ENCODE results near the gene OR10H2.
"Not testable (repeated sequence)": the region's sequence is repeated elsewhere in the genome, so short reads cannot be mapped to it uniquely, and the experiment has no call there.

The OR10H2 gene, protein sequence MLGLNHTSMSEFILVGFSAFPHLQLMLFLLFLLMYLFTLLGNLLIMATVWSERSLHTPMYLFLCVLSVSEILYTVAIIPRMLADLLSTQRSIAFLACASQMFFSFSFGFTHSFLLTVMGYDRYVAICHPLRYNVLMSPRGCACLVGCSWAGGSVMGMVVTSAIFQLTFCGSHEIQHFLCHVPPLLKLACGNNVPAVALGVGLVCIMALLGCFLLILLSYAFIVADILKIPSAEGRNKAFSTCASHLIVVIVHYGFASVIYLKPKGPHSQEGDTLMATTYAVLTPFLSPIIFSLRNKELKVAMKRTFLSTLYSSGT

DNA sequence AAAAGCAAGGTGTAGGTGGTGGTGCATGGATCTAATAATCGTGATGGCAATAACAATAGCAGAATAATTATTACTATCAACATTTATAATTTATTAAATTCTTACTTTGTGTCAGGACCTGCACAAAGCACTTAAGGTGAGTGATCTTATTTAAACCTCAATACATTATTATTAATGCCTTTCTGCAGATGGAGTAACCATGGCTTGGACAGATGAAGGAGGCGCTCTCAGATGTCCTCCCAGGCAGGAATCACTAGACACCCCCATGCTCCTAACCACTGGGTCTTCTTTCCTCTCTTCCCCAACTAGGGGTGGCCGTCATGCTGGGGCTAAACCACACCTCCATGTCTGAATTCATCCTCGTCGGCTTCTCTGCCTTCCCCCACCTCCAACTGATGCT is at the start of gene OR10H2:
TSS of gene OR10H2 (plus strand) at position 301 of the 400 bp plus-strand sequence. CDS start at position 321, 20 bp downstream.
- DNase-seq: no peak

DNA sequence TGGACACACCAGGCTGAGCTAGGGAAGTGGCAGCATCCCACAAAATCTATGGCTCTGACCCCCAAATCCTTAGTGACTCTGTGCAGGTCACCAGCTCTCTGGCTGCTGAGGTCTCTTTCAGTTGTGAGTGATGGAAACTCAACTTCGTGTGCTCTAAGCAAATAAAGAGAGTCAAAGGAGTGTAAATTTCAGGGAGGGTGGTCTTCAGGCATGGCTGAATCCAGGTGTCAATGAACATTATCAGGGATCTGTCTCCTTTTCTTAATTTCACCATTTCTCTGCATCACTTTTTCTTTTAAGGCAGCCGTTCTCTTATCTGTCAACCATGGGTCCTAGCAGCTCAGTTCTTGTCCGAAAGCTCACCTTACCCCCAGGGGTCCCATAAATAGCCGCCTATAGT is 48.7 kb upstream of the OR10H2 start:
- DNase-seq: no peak

GRCh38 chr19:15679865-15680264 is 48.0 kb upstream of the OR10H2 start:
- not testable (repeated sequence) for DNase-seq

GRCh38 chr19:15680478-15681322 is 47.1 kb upstream of the OR10H2 start:
- no peak for DNase-seq

DNA sequence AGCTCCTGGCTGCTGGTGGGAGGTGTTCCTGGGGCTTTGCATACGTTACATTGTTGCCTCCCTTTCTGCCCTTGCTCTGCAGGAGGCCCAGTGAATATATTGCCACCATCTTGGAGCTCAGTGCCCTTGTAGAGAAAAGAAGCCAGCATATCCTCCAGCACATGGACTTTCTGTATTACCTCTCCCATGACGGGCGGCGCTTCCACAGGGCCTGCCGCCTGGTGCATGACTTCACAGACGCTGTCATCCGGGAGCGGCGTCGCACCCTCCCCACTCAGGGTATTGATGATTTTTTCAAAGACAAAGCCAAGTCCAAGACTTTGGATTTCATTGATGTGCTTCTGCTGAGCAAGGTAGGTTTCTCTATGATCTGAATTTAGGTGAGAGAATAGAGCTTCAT is 44.4 kb upstream of the OR10H2 start:
- no peak for DNase-seq

- DNase-seq: no peak
Measured at GRCh38 chr19:15684828-15685227, 43.0 kb upstream of the OR10H2 start.

- no peak for DNase-seq
Measured at GRCh38 chr19:15696654-15697194, 31.1 kb upstream of the OR10H2 start.

- peak; percentile 0 for DNase-seq
Measured at GRCh38 chr19:15701757-15702533, 25.9 kb upstream of the OR10H2 start.

DNA sequence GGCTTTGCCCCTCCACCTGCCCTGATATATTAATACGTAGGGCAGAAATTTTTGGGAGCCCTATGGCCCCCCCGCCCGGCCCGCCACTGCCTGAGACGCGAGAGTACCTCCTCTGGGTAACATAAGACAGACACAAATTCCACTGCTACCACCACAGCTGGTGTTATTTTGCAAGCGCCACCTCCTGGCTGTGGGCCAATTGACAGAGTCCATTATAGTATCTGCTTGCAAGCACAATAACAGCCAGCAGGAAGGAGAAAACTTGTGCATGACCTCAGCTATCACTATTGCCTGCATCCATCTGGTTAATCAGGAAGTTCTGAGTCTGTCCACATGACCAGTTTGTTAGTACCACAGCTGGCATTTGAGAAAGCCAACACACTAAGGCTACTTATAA is 25.3 kb upstream of the OR10H2 start:
- no peak for DNase-seq

DNA sequence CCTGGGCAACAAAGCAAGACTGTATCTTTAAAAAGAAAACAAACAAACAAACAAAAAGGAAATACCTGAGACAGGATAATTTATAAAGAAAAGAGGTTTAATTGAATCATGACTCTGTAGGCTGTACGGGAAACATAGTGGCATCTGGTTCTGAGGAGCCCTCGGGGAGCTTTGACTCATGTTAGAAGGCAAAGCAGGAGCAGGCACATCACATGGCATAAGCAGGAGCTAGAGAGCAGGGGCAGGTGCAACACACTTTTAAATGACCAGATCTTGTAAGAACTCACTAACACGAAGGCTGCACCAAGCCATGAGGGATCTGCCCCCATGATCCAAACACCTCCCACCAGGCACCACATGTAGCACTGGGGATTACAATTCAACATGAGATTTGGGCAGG is 13.2 kb upstream of the OR10H2 start:
- DNase-seq: no peak

- DNase-seq: no peak
Measured at GRCh38 chr19:15715642-15716041, 12.2 kb upstream of the OR10H2 start.

DNA sequence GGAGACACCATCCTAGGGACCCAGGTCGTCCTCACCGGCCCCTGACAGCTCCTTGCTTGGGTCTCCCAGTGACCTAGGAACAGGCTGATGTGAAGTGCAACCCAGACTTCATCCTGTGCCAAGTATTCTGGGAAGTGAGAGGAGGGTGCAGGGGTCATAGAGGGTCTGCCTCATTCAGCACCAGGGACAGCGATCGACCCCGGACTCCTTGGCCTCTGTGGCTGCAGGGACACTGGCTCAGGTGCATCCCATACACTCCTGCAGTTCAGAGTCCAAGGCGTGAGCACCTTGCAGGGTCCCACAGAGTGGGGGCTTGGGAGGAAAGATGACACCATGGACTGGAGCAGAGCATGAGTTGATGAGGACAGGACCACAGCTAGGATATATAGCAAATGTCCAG is 10.0 kb upstream of the OR10H2 start:
- no peak for DNase-seq

DNA sequence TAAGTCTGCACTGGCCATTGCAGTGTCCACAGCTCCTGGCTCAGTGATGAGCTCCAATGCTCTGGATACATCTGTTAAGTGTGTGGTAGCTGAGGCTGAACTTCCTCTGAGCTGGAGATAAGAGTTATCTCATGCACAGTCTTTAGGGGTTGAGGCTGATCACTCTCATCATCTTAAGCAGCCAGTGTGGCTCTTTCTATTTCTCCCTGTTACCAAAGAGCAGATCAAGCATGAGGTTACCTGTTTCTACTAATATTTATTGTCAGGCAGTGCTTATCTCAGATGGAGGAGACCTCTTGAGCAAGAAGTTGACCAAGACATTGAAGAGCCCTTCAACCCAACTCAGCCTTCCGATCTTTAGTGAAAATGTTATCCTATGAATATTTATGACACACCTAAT is 6.6 kb upstream of the OR10H2 start:
- DNase-seq: no peak

- DNase-seq: no peak
Measured at GRCh38 chr19:15722956-15723355, 4.9 kb upstream of the OR10H2 start.

DNA sequence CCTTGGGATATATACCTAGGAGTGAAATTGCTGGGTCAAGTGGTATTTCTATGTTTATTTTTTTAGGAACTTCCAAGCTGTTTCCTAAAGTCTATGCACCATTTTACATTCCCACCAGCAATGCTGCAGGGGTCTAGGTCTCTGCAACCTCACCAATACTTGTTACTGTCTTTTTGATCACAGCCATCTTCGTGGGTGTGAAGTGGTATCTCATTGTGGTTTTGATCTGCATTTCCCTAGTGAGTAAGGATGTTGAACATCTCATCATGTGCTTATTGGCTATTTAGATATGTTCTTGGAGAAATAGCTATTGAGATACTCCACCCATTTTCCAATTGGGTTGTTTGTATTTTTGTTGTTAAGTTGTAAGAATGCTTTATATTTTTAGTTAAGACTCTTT is 2.7 kb downstream of the OR10H2 start:
- DNase-seq: no peak

DNA sequence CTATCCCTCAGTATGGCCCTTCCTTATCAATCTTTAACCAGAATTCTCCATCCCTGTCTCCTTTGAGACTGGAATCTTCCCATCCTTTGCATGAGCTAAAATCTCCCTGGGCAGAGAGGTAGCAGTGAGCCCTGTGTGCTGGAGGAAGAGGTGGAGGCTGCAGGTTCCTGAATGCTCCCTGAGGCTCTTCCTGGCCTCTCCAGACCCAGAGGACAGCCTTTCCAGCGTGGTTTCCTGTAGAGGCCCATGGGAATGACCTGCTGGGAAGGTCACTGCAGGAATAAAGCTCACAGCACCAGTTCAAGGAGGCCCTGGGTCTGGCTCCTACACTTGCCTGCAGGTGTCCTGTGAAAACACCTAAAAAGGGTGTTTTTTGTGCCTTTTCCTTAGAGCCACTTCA is 4.6 kb downstream of the OR10H2 start:
- DNase-seq: no peak

GRCh38 chr19:15733895-15734294 is 6.1 kb downstream of the OR10H2 start:
- no peak for DNase-seq

DNA sequence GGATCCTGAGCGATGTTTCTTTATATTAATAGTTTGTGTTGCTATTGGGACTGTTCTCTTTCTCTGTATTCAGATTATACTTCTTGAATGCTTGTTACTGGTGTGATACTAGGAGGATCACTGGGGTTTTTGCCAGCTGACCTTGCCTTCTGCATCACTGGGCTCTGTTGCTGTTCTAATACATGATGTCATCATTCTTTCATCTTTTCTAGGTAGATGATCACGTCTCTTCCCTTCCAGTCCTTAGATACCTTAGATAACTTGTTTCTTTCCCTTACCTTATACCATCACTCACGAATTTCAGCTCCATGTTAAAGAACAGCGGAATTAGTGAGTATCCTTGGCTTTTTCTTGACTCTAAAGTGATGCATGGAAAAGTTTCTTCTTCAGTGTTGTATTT is 9.9 kb downstream of the OR10H2 start, which contains the start of gene OR10H3:
TSS of gene OR10H3 (plus strand) at position 264 of the 400 bp plus-strand sequence. CDS start 3,408 bp downstream, outside the sequence.
- no peak for DNase-seq

DNA sequence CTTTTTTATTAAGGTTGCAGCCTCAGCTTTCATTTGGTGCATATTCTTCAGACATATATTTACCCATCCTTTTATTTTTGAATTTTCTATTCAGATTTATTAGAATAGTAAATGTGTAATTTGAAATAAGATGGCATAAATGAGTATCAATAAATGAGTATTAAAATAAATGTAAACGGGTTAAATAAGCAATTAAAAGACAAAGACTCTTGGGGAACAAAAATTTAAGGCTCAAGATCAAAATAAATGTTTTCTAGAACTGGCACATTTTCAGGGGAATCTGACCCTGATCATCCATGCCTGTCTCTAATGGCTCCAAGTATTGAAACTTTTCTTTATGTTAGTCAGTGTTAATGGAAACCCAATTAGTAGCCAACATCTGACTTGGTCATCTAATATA is 13.0 kb downstream of the OR10H2 start:
- no peak for DNase-seq

DNA sequence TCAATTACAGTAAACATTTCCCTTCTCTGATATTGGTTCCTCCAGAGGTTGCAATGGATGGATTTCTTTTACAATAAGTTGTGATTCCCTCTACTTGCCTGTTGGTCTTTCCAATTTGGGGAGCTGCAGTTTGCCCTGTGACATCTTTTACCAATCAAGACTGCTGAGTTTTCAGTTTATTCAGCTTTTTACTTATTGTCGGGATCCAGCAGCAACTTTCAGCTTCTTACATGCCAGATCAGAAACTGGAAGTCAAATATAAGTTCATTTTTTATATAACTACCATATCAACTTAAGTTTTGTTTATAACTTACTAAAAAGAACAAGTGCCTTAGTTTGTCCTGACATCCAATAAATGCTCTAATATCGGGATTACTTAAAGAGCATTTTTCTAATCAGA is 20.4 kb downstream of the OR10H2 start:
- no peak for DNase-seq

DNA sequence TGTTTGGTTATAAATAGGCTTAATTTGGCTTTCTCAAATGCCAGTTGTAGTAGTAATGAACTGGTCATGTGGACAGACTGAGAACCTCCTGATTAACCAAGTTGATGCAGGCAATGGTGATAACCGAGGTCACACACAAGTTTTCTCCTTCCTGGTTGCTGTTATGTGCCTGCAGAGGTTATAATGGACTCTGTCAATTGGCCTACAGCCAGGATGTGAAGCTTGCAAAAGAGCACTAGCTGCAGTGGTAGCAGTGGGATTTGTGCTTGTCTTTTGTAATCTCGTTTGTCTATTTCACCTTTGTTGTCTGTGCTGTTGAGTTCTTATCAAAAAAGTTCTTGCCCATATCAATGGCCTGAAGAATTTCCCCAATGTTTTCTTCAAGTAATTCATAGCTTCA is 30.6 kb downstream of the OR10H2 start:
- no peak for DNase-seq

- no peak for DNase-seq
Measured at GRCh38 chr19:15759962-15760565, 32.2 kb downstream of the OR10H2 start.

- no peak for DNase-seq
Measured at GRCh38 chr19:15769586-15769985, 41.8 kb downstream of the OR10H2 start.

Measured in NCI-H526 treated with DMSO at 0.1 percent for 48 hours (cell line).